Endothelial cell of umbilical vein (primary cell): ENCODE data around the gene TBC1D13. TPM values are rescaled to one million over a fixed set of nuclear protein-coding genes. Genes with fewer than 3 reads are reported as not detected.
"Not testable (repeated sequence)": the region's sequence is repeated elsewhere in the genome, so short reads cannot be mapped to it uniquely, and the experiment has no call there.

Experiments used
- BruUV-seq: library from RNA; stranded (reverse); fragments of 400-500 nt; replicated peaks from 2 replicates; lab custom pipeline; 2021; lab: Mats Ljungman, UMichigan
- CTCF ChIA-PET: fragments of 300-600, 350-600 bp; sonication (Branson Sonifier 250); formaldehyde crosslinking; loops from one replicate; lab custom pipeline; 2021; ENCODE audit warnings: antibody characterized with exemption, inconsistent platforms; lab: Charles Lee
- POLR2A ChIA-PET: fragments of 300-600, 350-600 bp; sonication (Branson Sonifier 250); formaldehyde crosslinking; loops from one replicate; lab custom pipeline; 2021; ENCODE audit warnings: antibody characterized with exemption, inconsistent platforms; lab: Charles Lee
- DNase-seq: peaks from one replicate; pipeline ENCODE4 v3.0.0-alpha.2; 2011; ENCODE audit warnings: low read depth, low spot score
- FAIRE-seq: peaks from 2 replicates; lab custom pipeline; 2011; peaks lifted over from hg19 to GRCh38; lab: Jason Lieb, UNC
- H2AFZ ChIP-seq: 2 replicates; pipeline ENCODE4 v1.6.0; 2012; ENCODE audit warnings: low read depth, low read length, control low read depth, inconsistent platforms
- H3K27ac ChIP-seq: 2 replicates; pipeline ENCODE4 v1.5.1; 2011; ENCODE audit warnings: low read depth, mild to moderate bottlenecking, control low read depth, low read length, moderate library complexity; ENCODE audit not compliant: insufficient read depth
- H3K27me3 ChIP-seq, 2 experiments: 2 replicates each; pipeline versions ENCODE4 v1.6.0 to v1.6.1; 2011; ENCODE audit warnings: low read length in 2 of 2, mixed read lengths in 1 of 2; ENCODE audit not compliant: control insufficient read depth in 2 of 2, insufficient read depth in 2 of 2
- H3K36me3 ChIP-seq, 2 experiments: 2 replicates in 1 of 2; 3 replicates in 1 of 2; pipeline ENCODE4 v1.5.1; 2011; ENCODE audit warnings: low read length in 2 of 2, mild to moderate bottlenecking in 1 of 2, moderate library complexity in 1 of 2; ENCODE audit not compliant: control insufficient read depth in 2 of 2, insufficient read depth in 2 of 2; ENCODE audit errors: extremely low read depth in 1 of 2
- H3K4me1 ChIP-seq: 3 replicates; pipeline ENCODE4 v1.5.1; 2011; ENCODE audit warnings: mild to moderate bottlenecking, low read length; ENCODE audit not compliant: control insufficient read depth, insufficient read depth; ENCODE audit errors: extremely low read depth
- H3K4me2 ChIP-seq: 2 replicates; pipeline ENCODE4 v1.6.1; 2011; ENCODE audit warnings: low read length, control low read depth, mixed read lengths; ENCODE audit not compliant: insufficient read depth
- H3K4me3 ChIP-seq, 3 experiments: fragments of 200-600 bp in 1 of 3; sonication (generic), shearing (Covaris generic) in 1 of 3; replicated peaks in 1 of 3; 2 replicates each; pipeline ENCODE4 v1.5.1; 2011 to 2016; ENCODE audit warnings: control low read depth in 3 of 3, low read length in 3 of 3, mild to moderate bottlenecking in 2 of 3, inconsistent platforms in 1 of 3, low read depth in 1 of 3, moderate library complexity in 1 of 3; ENCODE audit not compliant: insufficient read depth in 1 of 3
- H3K79me2 ChIP-seq: 2 replicates; pipeline ENCODE4 v1.6.0; 2012; ENCODE audit warnings: low read length, inconsistent platforms; ENCODE audit not compliant: control insufficient read depth, insufficient read depth
- H3K9ac ChIP-seq: replicated peaks from 2 replicates; pipeline ENCODE3; 2011; ENCODE audit warnings: low read length, control low read depth; ENCODE audit not compliant: insufficient read depth; ENCODE audit errors: extremely low read depth
- H3K9me1 ChIP-seq: replicated peaks from 3 replicates; pipeline ENCODE4 v1.6.0; 2011; ENCODE audit warnings: mild to moderate bottlenecking, low read length; ENCODE audit not compliant: control insufficient read depth, insufficient read depth; ENCODE audit errors: extremely low read depth
- H3K9me3 ChIP-seq: replicated peaks from 2 replicates; pipeline ENCODE4 v1.5.1; 2012; ENCODE audit warnings: low read length, inconsistent platforms; ENCODE audit not compliant: control insufficient read depth, insufficient read depth
- H4K20me1 ChIP-seq: replicated peaks from 2 replicates; pipeline ENCODE3; 2011; ENCODE audit warnings: mild to moderate bottlenecking, low read length; ENCODE audit not compliant: control insufficient read depth, insufficient read depth; ENCODE audit errors: extremely low read depth
- CTCF ChIP-seq, 2 donors: IDR thresholded peaks; 1 replicate in 1 of 2; 2 replicates in 1 of 2; pipeline ENCODE4 v1.5.1; 2011; ENCODE audit warnings: low read length in 2 of 2, mild to moderate bottlenecking in 2 of 2, moderate library complexity in 2 of 2, control low read depth in 1 of 2, inconsistent platforms in 1 of 2, low read depth in 1 of 2; ENCODE audit not compliant: insufficient read depth in 1 of 2; ENCODE audit errors: extremely low read depth in 1 of 2
- EZH2 ChIP-seq: IDR thresholded peaks from 2 replicates; pipeline ENCODE4 v1.6.1; 2012; ENCODE audit warnings: borderline replicate concordance, low read depth, mild to moderate bottlenecking, moderate library complexity, low read length, inconsistent platforms; ENCODE audit not compliant: severe bottlenecking
- FOS ChIP-seq: IDR thresholded peaks from 2 replicates; pipeline ENCODE4 v1.6.1; 2011; ENCODE audit warnings: mild to moderate bottlenecking, low read length, moderate library complexity, borderline replicate concordance; ENCODE audit not compliant: insufficient read depth
- GATA2 ChIP-seq: IDR thresholded peaks from 2 replicates; pipeline ENCODE4 v1.7.0; 2011; ENCODE audit warnings: low read depth, mild to moderate bottlenecking, moderate library complexity, mixed read lengths, low read length; ENCODE audit not compliant: insufficient read length, insufficient read depth
- JUN ChIP-seq: IDR thresholded peaks from 2 replicates; pipeline ENCODE4 v1.6.1; 2011; ENCODE audit warnings: borderline replicate concordance, low read depth; ENCODE audit not compliant: insufficient read length, insufficient read depth
- MAX ChIP-seq: IDR thresholded peaks from 2 replicates; pipeline ENCODE4 v1.6.1; 2011; ENCODE audit not compliant: insufficient read depth, insufficient read length
- POLR2A ChIP-seq: IDR thresholded peaks from 2 replicates; pipeline ENCODE4 v1.6.1; 2012; ENCODE audit warnings: low read depth, mild to moderate bottlenecking, control low read depth, low read length
- POLR2AphosphoS5 ChIP-seq: IDR thresholded peaks from 2 replicates; pipeline ENCODE4 v1.6.1; 2012; ENCODE audit warnings: low read depth, mild to moderate bottlenecking, control low read depth, low read length, moderate library complexity; ENCODE audit not compliant: insufficient read depth
- dilution Hi-C: fragments of 300-500 bp; cut with MboI; formaldehyde crosslinking; loops from one replicate; pipeline ENCODE4 v1.15.0; 2019; ENCODE audit warnings: low sequenced_read_pairs; ENCODE audit not compliant: extremely low pct_ligation_motif_present
- intact Hi-C: fragments of 100-400 bp; cut with micrococcal nuclease; formaldehyde crosslinking; loops from one replicate; pipeline ENCODE4 v1.10.0; 2022
- polyA plus RNA-seq, 4 experiments: library from polyadenylated mRNA; depleted of rRNA in 3 of 4; stranded (reverse) in 3 of 4; unstranded in 1 of 4; fragments of >200 nt; gene quantifications; 2 replicates each; pipeline versions ENCODE4 v1.2.1 to v1.2.3, GENCODE V29; 2011 to 2012; ENCODE audit warnings: missing spikeins in 1 of 4
- total RNA-seq: library from RNA; stranded (reverse); gene quantifications from 2 replicates; pipeline ENCODE4 v1.2.3, GENCODE V29; 2021

The TBC1D13 gene
- total and polyA plus RNA-seq, 2 donors (not counting 3 experiments of a cell fraction or from before 2014, with no cell fraction given), result 35.1 to 41.9 TPM

DNA sequence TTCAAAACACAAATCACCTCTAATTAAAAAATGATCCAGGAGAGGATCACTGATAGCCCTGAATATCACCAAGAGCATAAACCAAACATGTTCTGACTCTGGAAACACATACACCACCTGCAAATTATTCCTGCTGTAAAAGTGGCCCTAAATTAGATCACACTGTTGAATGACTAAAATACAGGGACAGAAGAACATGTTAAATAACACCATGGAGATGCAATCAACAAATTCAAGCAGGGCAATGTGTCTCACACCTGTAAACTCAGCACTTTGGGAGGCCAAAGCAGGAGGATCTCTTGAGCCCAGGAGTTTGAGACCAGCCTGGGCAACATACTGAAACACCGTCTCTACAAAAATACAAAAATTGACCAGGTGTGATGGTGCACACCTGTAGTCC, 60.8 kb downstream of the TBC1D13 start:
- no peaks in the 10 kb centered on the region for H3K9me1 ChIP-seq
- no peak overlapping the region for H3K4me3 ChIP-seq
- BruUV-seq, result no TSS peak
- H4K20me1 ChIP-seq, result no peaks in the 10 kb centered on the region
- no peaks in the 10 kb centered on the region for H3K79me2 ChIP-seq
- CTCF ChIA-PET, result no interaction called here
- no peaks in the 10 kb centered on the region for H3K27me3 ChIP-seq
- POLR2A ChIA-PET, result no interaction called here
- no peaks in the 10 kb centered on the region for H3K4me1 ChIP-seq
- H3K36me3 ChIP-seq, result no peaks in the 10 kb centered on the region
- no peak overlapping the region for H3K27ac ChIP-seq
- H3K4me2 ChIP-seq, result no peak overlapping the region
- TF ChIP-seq POLR2A (no peak), JUN (no peak), EZH2 (no peak), POLR2AphosphoS5 (no peak), GATA2 (no peak), FOS (no peak), MAX (no peak), CTCF (IDR thresholded peaks at IDR 0.05; ENCODE audit: extremely low read depth in 1 of 2, insufficient read depth in 1 of 2, low read depth in 1 of 2, low read length in 2 of 2) (no peak)
- H2AFZ ChIP-seq, result no peak overlapping the region
- DNase-seq (no peak), FAIRE-seq (no peak)
- dilution Hi-C loops, result no loop called here
- no peaks in the 10 kb centered on the region for H3K9me3 ChIP-seq
- no peak overlapping the region for H3K9ac ChIP-seq
- intact Hi-C loops, result no loop called here

GRCh38 chr9:128851024-128851423, 64.0 kb downstream of the TBC1D13 start:
- CTCF ChIA-PET, result interaction anchor here (1.7 kb wide), 1 partner anchor 155 kb away, joined by 12 read pairs; no protein-coding TSS in a partner anchor

More at GRCh38 chr9:128851024-128851423, 64.0 kb downstream of the TBC1D13 start:
- H3K79me2 ChIP-seq, H3K4me1 ChIP-seq, H3K9ac ChIP-seq, H3K36me3 ChIP-seq, H3K27me3 ChIP-seq, H2AFZ ChIP-seq, FAIRE-seq, dilution Hi-C loops, DNase-seq, H3K4me2 ChIP-seq, intact Hi-C loops, H3K9me3 ChIP-seq, H3K9me1 ChIP-seq, POLR2A ChIA-PET, H3K27ac ChIP-seq, BruUV-seq, H3K4me3 ChIP-seq, H4K20me1 ChIP-seq: not testable (repeated sequence)
